Trophoblast cell (in vitro differentiated cells and primary cell): Measurements from ENCODE around the gene PLEKHA4.
A peak's percentile ranks its signal among the peaks of the same experiment; 100 is the strongest.

Experiments
- DNase-seq, 2 donors: peaks; one replicate each; pipeline ENCODE4 v3.0.0-alpha.2; 2016
- H2AFZ ChIP-seq: 2 replicates; pipeline ENCODE4 v1.6.1; 2013; ENCODE audit warnings: low read length, moderate library complexity, mild to moderate bottlenecking; ENCODE audit not compliant: insufficient read depth, poor library complexity
- H2AK5ac ChIP-seq: 2 replicates; pipeline ENCODE4 v1.6.1; 2013; ENCODE audit warnings: mild to moderate bottlenecking, low read length
- H2BK120ac ChIP-seq: 2 replicates; pipeline ENCODE4 v1.6.1; 2013; ENCODE audit warnings: low read length, mild to moderate bottlenecking, moderate library complexity; ENCODE audit not compliant: insufficient read depth, poor library complexity
- H2BK12ac ChIP-seq: 2 replicates; pipeline ENCODE4 v1.6.1; 2013; ENCODE audit warnings: mild to moderate bottlenecking, low read length, moderate library complexity
- H2BK5ac ChIP-seq: 2 replicates; pipeline ENCODE4 v1.6.1; 2013; ENCODE audit warnings: low read length, low read depth, moderate library complexity, mild to moderate bottlenecking; ENCODE audit not compliant: poor library complexity
- H3K14ac ChIP-seq: 2 replicates; pipeline ENCODE4 v1.6.1; 2013; ENCODE audit warnings: mild to moderate bottlenecking, low read length
- H3K18ac ChIP-seq: 2 replicates; pipeline ENCODE4 v1.6.1; 2013; ENCODE audit warnings: mild to moderate bottlenecking, low read length
- H3K23ac ChIP-seq: 2 replicates; pipeline ENCODE4 v1.6.1; 2013; ENCODE audit warnings: low read length
- H3K27ac ChIP-seq: 2 replicates; pipeline ENCODE4 v1.5.1; 2013; ENCODE audit warnings: low read depth, mild to moderate bottlenecking, inconsistent platforms, low read length, moderate library complexity
- H3K27me3 ChIP-seq: 2 replicates; pipeline ENCODE4 v1.6.1; 2013; ENCODE audit warnings: inconsistent platforms, mild to moderate bottlenecking, low read length, moderate library complexity; ENCODE audit not compliant: insufficient read depth
- H3K36me3 ChIP-seq, 2 experiments: 1 replicate in 1 of 2; 2 replicates in 1 of 2; pipeline ENCODE4 v1.6.1; 2013; ENCODE audit warnings: low read length in 2 of 2, mild to moderate bottlenecking in 2 of 2, moderate library complexity in 1 of 2; ENCODE audit not compliant: insufficient read depth in 2 of 2, control insufficient read depth in 1 of 2
- H3K4ac ChIP-seq: 2 replicates; pipeline ENCODE4 v1.6.1; 2013; ENCODE audit warnings: low read depth, mild to moderate bottlenecking, low read length, moderate library complexity
- H3K4me1 ChIP-seq, 2 experiments: 1 replicate in 1 of 2; 2 replicates in 1 of 2; pipeline ENCODE4 v1.6.1; 2013; ENCODE audit warnings: low read length in 2 of 2, mild to moderate bottlenecking in 2 of 2, moderate library complexity in 1 of 2; ENCODE audit not compliant: insufficient read depth in 2 of 2, control insufficient read depth in 1 of 2
- H3K4me2 ChIP-seq: 2 replicates; pipeline ENCODE4 v1.6.1; 2013; ENCODE audit warnings: inconsistent platforms, mild to moderate bottlenecking, low read length, moderate library complexity
- H3K4me3 ChIP-seq: 2 replicates; pipeline ENCODE4 v1.5.1; 2013; ENCODE audit warnings: mild to moderate bottlenecking, low read depth, low read length, inconsistent platforms
- H3K79me1 ChIP-seq: one replicate; pipeline ENCODE4 v1.6.1; 2013; ENCODE audit warnings: low read length
- H3K79me2 ChIP-seq: 2 replicates; pipeline ENCODE4 v1.6.1; 2013; ENCODE audit warnings: low read length, mild to moderate bottlenecking; ENCODE audit not compliant: control insufficient read depth, insufficient read depth, poor library complexity
- H3K9ac ChIP-seq: 2 replicates; pipeline ENCODE4 v1.6.1; 2013; ENCODE audit warnings: mild to moderate bottlenecking, low read length
- H3K9me3 ChIP-seq: 2 replicates; pipeline ENCODE4 v1.6.1; 2013; ENCODE audit warnings: low read depth, mild to moderate bottlenecking, control low read depth, inconsistent platforms, low read length; ENCODE audit not compliant: insufficient read depth
- H4K12ac ChIP-seq: 2 replicates; pipeline ENCODE4 v1.6.1; 2013; ENCODE audit warnings: low read depth, mild to moderate bottlenecking, low read length, moderate library complexity
- H4K8ac ChIP-seq: 2 replicates; pipeline ENCODE4 v1.6.1; 2013; ENCODE audit warnings: low read depth, mild to moderate bottlenecking, low read length, moderate library complexity
- H4K91ac ChIP-seq: one replicate; pipeline ENCODE4 v1.6.1; 2013; ENCODE audit warnings: low read depth, mild to moderate bottlenecking, low read length, moderate library complexity
- WGBS: extraction: QIAGEN DNeasy Blood & Tissue Kit; methylation state at CpG from one replicate; pipeline ENCODE4 v1.1.7; 2013; ENCODE audit warnings: missing lambda C conversion rate; ENCODE audit not compliant: insufficient read length, insufficient coverage; ENCODE audit errors: extremely low coverage; 5-methylcytosine and 5-hydroxymethylcytosine counted together

PLEKHA4 gene

DNA sequence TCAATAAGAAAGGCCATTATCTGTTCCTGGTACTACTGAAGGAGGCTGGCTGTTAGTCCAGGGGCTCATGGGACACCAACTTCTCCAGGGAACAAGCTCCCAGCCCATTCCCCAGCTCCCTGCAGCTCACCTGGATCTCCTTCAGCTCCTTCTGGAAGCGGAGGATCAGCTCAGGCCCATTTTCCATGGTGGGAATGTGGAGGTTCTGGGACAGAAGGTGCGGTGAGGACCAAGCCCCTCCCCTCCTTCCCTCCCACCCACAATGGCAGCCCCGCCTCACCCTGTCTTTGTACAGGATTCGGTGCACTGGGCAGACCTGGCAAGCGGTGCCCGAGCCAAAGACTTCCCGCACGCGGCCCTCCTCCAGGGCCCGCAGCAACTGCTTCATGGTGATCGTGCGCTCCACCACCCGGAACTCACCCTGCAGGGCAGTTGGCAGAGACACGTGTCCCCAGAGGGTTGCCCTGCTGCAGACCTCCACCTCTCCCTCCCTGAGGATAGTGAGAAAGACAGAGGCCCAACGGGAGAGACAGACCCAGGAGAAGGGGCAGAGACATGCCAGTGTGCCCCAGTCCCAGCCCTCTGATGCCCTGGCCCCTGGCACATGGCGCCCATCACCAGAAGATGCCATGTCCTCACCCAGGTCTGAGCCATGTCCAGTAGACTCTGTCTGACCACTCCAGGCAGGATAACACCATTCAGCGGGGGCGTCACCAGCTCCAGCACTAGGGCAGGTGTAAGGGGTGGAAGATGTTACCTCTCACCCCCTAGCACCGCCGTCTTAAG, 71.9 kb downstream of the PLEKHA4 start:
- Histone ChIP-seq H3K4me1 (peaks cover 3% of the 10 kb centered on the region in 2 experiments), H2BK12ac (no peak overlapping the region), H3K79me2 (no peaks in the 10 kb centered on the region), H3K23ac (no peak overlapping the region), H3K4me2 (no peak overlapping the region), H3K4ac (no peak overlapping the region), H3K9me3 (no peaks in the 10 kb centered on the region), H3K18ac (no peak overlapping the region), H3K4me3 (no peak overlapping the region), H4K91ac (no peak overlapping the region), H4K8ac (peak overlapping the region; percentile 59), H3K14ac (no peak overlapping the region), H2BK5ac (no peak overlapping the region), H3K36me3 (no peaks in the 10 kb centered on the region), H2AK5ac (no peak overlapping the region), H3K27me3 (no peaks in the 10 kb centered on the region), H4K12ac (no peak overlapping the region), H3K27ac (no peak overlapping the region), H2BK120ac (no peak overlapping the region), H3K9ac (no peak overlapping the region), H3K79me1 (peaks cover 5% of the 10 kb centered on the region), H2AFZ (no peak overlapping the region)
- DNase-seq: no peak
- no CpG with 5 or more reads among the region's 20 CpGs for WGBS

DNA sequence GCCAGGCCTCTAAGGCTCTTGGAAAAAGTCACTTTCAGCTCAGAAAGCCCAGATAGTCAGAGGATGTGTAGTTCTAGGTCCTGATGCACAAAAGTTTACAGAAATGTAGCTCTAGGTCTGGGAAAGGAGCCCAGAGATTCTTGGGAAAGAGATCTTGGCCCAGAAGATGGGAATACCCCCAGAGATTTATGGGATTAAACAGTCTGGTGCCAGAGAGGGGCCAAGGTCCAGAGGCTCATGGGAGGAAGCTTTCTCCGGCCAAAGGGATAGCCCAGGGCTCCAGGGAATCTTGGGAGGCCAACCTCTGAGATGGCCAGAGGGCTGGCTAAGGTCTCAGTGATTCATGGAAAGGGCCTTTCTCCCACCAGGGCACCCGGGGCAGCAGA, 72.7 kb downstream of the PLEKHA4 start:
- H3K79me1 ChIP-seq: peaks cover 5% of the 10 kb centered on the region
- no peaks in the 10 kb centered on the region for H3K79me2 ChIP-seq
- no peak overlapping the region for H2BK120ac ChIP-seq
- peak overlapping the region; percentile 59 for H4K8ac ChIP-seq
- no peak for DNase-seq
- no peaks in the 10 kb centered on the region for H3K27me3 ChIP-seq
- H3K27ac ChIP-seq: no peak overlapping the region
- H3K4me2 ChIP-seq: no peak overlapping the region
- no peak overlapping the region for H3K23ac ChIP-seq
- H3K14ac ChIP-seq: no peak overlapping the region
- H2AK5ac ChIP-seq: no peak overlapping the region
- H3K9me3 ChIP-seq: no peaks in the 10 kb centered on the region
- no peak overlapping the region for H3K18ac ChIP-seq
- H2AFZ ChIP-seq: no peak overlapping the region
- H3K4me3 ChIP-seq: no peak overlapping the region
- H3K4me1 ChIP-seq: peaks cover 3% of the 10 kb centered on the region in 2 experiments
- H3K36me3 ChIP-seq: no peaks in the 10 kb centered on the region
- no peak overlapping the region for H2BK12ac ChIP-seq
- H2BK5ac ChIP-seq: no peak overlapping the region
- H3K4ac ChIP-seq: no peak overlapping the region
- H4K12ac ChIP-seq: no peak overlapping the region
- no CpG with 5 or more reads among the region's 2 CpGs for WGBS
- H3K9ac ChIP-seq: no peak overlapping the region
- no peak overlapping the region for H4K91ac ChIP-seq

GRCh38 chr19:48795055-48795684, 73.2 kb downstream of the PLEKHA4 start:
- Histone ChIP-seq H3K9ac (no peak overlapping the region), H3K4me1 (peaks cover 3% of the 10 kb centered on the region in 2 experiments), H3K79me1 (peaks cover 5% of the 10 kb centered on the region), H3K9me3 (no peaks in the 10 kb centered on the region), H3K4me2 (peak overlapping the region; percentile 61), H2AFZ (peak overlapping the region; percentile 3), H2BK5ac (no peak overlapping the region), H3K14ac (peak overlapping the region; percentile 8), H4K8ac (peak overlapping the region; percentile 34), H3K36me3 (no peaks in the 10 kb centered on the region), H3K18ac (no peak overlapping the region), H3K4me3 (peak overlapping the region; percentile 72), H2BK120ac (no peak overlapping the region), H3K27me3 (no peaks in the 10 kb centered on the region), H4K12ac (peak overlapping the region; percentile 71), H3K4ac (no peak overlapping the region), H3K23ac (no peak overlapping the region), H3K79me2 (no peaks in the 10 kb centered on the region), H3K27ac (no peak overlapping the region), H4K91ac (peak overlapping the region; percentile 1), H2BK12ac (no peak overlapping the region), H2AK5ac (no peak overlapping the region)
- WGBS: no CpG with 5 or more reads among the region's 38 CpGs
- DNase-seq: peak; percentile 83 to 91

DNA sequence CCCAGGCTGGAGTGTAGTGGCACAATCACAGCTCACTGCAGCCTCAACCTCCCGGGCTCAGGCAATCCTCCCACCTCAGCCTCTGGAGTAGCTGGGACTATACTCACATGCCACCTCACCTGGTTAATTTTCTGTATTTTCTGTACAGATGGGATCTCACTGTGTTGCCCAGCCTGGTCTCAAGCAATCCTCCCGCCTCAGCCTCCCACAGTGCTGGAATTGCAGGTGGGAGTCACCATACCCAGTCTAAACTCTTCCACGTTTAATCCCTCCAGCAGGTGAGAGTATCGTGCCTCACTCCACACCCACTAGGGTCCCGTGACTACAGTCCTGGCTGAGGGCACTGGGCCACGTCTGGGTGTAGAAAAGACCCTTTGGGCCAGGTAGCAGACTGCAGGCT, 74.1 kb downstream of the PLEKHA4 start:
- no peaks in the 10 kb centered on the region for H3K79me2 ChIP-seq
- H3K4me3 ChIP-seq: no peak overlapping the region
- no peaks in the 10 kb centered on the region for H3K9me3 ChIP-seq
- DNase-seq: no peak
- H3K4me2 ChIP-seq: no peak overlapping the region
- H3K36me3 ChIP-seq: no peaks in the 10 kb centered on the region
- H3K27me3 ChIP-seq: no peaks in the 10 kb centered on the region
- H3K4ac ChIP-seq: no peak overlapping the region
- H4K12ac ChIP-seq: peak overlapping the region; percentile 6
- no peak overlapping the region for H2BK120ac ChIP-seq
- no peak overlapping the region for H2BK5ac ChIP-seq
- no peak overlapping the region for H3K23ac ChIP-seq
- peak overlapping the region; percentile 34 for H4K8ac ChIP-seq
- H3K4me1 ChIP-seq: peaks cover 3% of the 10 kb centered on the region in 2 experiments
- no peak overlapping the region for H2AFZ ChIP-seq
- no peak overlapping the region for H2BK12ac ChIP-seq
- peak overlapping the region; percentile 1 for H4K91ac ChIP-seq
- H3K18ac ChIP-seq: no peak overlapping the region
- H3K27ac ChIP-seq: no peak overlapping the region
- no peak overlapping the region for H3K9ac ChIP-seq
- no peak overlapping the region for H3K14ac ChIP-seq
- H3K79me1 ChIP-seq: peaks cover 5% of the 10 kb centered on the region
- WGBS: no CpG with 5 or more reads among the region's 6 CpGs
- peak overlapping the region; percentile 60 for H2AK5ac ChIP-seq
